ENCODE data around the gene CCN5.
A peak's percentile ranks its signal among the peaks of the same experiment; 100 is the strongest.

CCN5 gene

GRCh38 chr20:44737116-44737515, 21.9 kb downstream of the CCN5 start:
- no peak for DNase-seq (ENCODE audit: low read depth)

- DNase-seq (ENCODE audit: low read depth) = no peak
Observed at GRCh38 chr20:44738813-44739477, 23.8 kb downstream of the CCN5 start.

DNA sequence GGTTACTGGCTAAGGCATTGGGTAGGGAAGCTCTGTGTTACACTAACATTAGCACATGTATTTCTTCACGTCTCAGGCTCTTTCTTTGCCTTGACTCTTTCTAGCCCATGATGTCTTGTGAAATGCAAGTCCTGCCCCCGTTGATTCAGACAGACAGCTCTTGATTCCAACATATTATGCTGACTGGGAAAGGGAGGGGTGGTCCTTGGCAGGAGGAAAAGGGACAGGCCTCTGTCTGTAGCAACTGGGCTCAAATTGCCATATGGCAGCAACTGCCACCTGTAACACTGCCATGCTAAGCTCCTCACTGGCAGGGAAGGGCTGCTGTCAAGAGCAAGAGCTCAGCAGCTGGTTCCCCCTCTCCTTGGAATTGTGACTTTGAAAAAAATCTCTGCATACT, 24.8 kb downstream of the CCN5 start:
- no peak for DNase-seq (ENCODE audit: low read depth)

DNA sequence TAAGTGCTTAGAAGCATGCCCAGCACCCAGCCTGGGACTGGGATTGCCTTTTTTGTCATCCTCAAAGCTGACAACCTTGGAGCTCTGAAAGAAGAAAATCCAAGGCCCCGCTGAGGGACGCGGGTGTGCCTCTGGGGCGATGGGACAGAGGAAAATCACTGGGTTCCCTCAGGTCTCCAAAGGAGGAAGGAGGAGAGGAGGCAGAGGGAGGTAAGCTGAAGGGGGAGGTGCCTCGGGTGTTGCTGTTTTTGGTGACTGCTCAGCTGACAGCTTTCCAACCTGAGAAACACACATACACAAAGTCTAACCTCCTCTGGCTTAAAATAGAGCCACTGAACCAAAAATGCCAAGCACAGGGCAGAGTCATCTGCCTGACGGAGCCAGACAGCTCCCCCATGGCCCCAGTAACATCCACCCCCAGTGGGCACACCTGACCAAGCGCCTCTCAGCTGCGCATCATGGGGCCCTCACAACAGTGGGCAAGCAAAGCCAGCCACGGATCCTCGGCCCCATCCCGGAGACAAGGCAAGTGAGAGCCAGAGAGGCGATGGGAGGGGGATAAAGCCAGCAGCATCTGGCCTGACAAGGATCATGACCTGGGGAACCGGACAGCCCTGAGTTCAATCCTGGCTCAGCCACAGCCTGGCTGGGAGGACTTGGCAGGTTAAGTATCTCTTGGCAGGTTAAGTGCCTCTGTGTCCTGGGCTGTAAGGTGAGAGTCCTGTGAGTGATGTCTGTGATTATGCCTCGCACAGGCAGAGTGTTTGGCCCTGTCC, 27.3 kb downstream of the CCN5 start:
- DNase-seq (ENCODE audit: low read depth) = no peak

GRCh38 chr20:44743080-44743701, 28.0 kb downstream of the CCN5 start:
- no peak for DNase-seq (ENCODE audit: low read depth)

- DNase-seq (ENCODE audit: low read depth) = no peak
Observed at GRCh38 chr20:44743916-44744655, 28.9 kb downstream of the CCN5 start.

GRCh38 chr20:44745122-44745597, 30.0 kb downstream of the CCN5 start:
- no peak for DNase-seq (ENCODE audit: low read depth)

GRCh38 chr20:44745598-44746366, 30.6 kb downstream of the CCN5 start, which contains the start of gene KCNK15:
KCNK15 (plus strand) TSS chr20:44745865; CDS start chr20:44745911, 46 bp downstream.
- no peak for DNase-seq (ENCODE audit: low read depth)

DNA sequence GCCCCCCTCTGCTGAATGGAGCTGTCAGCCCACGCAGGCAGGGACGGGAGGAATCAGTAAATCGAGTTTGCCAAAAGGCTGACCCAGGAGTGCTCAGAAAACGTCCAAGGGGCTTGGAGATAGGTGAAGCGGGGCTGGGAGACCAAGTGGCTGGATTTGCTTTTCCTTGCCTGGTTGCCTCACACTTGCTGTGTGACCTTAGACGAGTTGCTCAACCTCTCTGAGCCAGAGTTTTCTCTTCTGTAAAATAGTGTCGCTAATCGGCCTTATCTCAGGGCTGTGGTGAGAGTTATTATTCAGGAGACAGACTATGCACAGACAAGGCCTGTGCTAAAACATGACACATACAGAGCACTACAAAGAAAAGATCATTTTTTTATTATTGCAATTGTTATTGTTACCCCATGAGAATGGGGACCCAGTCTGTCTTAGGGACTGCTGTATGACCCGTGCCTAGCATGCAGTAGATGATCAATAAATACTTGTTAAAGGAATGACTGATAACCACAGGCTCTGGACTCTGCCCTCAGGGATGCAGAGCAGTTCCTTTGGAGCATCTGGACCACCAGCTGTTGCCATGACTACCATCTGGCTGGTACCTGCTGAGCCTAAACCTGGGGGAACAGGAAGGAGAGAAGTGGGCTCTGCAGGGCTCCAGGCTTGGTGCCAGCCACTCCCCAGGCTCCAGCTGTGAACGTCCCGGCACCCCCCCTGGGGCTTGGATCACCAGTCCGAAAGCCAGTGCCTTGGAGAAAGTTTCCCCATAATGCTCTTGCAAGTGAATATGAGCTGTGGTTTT, 31.4 kb downstream of the CCN5 start:
- no peak for DNase-seq (ENCODE audit: low read depth)

DNA sequence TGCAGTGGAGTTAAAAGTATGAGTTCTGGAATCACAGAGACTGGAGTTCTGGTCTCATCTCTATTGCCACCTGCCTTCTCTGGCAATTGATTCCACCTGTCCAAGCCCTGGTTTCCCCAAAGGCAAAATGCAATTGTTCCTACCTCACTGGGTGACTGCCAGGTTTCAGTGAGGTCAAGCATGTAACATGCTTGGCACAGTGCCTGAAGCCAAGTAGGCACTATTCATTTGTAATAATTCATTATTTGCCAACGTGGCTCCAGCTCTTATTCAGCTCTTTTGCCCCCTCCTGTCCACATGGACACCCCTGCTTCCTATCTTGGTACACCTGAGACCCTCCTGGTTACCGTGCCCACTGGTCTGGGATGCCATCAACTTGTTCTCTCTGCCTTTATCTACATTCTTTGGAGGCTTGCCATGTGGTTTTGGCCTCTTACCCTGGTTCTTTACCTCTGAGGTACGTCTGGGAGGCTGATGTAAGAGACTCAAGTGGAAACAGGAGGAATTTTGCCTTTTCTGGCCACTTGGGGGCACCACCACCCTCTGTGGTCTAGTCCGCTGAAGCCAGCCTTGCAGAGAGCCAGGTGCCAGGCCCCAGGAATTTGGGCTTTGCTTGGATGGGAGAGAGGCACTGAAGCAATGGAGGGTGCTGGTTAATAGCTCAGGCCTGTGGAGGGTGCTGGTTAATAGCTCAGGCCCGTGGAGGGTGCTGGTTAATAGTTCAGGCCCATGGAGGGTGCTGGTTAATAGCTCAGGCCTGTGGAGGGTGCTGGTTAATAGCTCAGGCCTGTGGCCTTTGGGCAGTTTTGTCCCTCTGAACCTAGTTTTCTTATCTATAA, 32.2 kb downstream of the CCN5 start:
- DNase-seq (ENCODE audit: low read depth) = peak; percentile 16

DNA sequence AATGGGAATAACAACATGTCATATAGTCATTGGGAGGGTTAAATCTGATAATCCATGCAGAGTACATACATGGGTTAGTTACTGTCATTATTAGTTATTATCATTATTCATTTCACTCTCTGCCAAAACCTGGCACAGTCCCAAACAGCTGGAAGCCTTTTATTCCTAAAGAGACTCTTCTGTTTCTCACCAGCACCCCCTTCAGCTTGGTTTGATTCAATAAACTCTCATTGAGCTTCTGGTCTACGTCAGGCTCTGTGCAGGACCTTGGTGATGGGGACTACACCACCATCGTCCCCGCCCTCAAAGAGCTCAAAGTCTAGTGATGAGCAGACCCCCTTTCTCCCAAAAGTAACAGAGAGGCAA, 32.8 kb downstream of the CCN5 start:
- no peak for DNase-seq (ENCODE audit: low read depth)

GRCh38 chr20:44750081-44750805, 35.1 kb downstream of the CCN5 start:
- no peak for DNase-seq (ENCODE audit: low read depth)

- DNase-seq (ENCODE audit: low read depth) = no peak
Observed at GRCh38 chr20:44752099-44752931, 37.1 kb downstream of the CCN5 start.

DNA sequence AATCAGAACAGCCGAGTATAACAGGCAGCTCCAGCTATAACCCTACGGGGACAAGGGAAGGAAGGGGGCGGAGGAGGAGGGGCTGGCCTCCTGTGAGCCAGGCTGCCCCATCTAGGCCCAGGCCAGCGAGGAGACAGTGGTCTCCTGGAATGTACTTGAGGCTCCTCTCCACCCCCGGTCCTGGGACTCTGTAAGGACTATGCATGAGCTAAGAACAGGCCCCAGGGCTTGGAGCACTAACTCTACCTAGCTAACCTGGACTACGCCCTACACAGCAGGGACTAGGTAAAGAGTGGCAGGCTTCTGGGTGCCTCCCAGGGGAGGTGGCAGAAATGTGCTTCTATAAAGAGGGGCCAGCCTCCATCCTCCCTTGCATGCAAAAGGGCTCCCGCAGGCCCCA, 39.4 kb downstream of the CCN5 start:
- no peak for DNase-seq (ENCODE audit: low read depth)

- no peak for DNase-seq (ENCODE audit: low read depth)
Observed at GRCh38 chr20:44756011-44756688, 41.0 kb downstream of the CCN5 start.

DNA sequence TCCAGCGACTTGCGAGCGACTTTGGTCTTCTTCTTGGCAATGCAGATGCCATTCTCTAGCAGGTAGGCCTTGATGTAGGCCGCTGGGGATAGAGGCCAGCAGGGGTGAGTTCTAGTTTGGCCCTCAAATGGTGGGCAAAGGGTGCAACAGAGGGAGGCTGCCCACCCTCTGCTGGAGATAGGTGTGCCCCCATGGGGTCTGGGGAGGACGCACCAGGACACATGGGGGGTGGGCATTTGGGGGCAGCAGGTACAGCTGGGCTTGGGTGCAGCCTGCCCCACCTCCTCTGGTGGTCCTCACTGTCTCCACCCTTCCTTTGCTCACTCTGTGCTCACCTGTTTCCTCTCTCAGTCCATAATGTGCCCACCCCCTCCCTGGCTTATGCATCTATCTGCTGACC, 41.8 kb downstream of the CCN5 start:
- DNase-seq (ENCODE audit: low read depth) = no peak

DNA sequence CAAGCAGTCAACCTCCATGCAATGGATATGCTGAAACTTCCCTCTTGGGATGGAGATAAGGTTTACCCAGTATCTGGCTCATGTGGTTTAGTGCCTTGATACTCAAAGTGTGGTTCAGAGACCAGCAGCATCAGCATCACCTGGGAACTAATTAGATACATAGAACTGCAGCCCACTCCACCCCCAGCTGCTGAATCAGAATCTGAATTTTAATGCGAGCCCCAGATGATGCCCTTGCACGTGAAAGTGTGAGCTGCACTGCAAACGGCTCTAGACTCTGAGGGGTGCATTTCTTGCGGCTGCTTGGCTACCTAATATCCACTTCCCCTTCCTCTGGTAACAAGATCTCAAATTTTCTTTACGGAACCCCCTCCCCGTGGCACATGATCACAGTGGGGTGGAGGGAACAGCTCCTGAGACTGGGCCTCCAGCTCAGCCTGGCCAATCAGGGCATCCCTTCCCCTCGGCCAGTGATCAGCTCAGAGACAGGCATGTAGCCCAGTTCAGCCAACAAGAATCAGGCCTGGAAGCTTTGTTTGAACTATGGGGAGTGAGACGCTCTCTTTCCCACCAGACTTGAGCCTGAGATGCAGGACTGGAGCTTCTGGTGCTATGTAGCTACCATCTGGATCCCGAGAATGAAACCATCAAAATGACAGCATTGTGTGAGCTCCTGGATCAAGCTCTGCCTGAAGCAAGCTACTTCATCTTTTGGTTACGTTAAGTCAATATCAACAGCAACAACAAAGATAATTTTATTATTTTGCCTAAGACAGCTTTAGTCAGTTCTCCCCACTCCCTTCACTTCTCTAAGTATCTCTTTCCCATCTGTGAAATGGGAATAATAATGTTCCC, 43.3 kb downstream of the CCN5 start:
- DNase-seq (ENCODE audit: low read depth) = no peak
